Brain microvascular endothelial cell (primary cell): ENCODE data around the gene MYO1B.

ENCODE experiments used
- DNase-seq: peaks from one replicate; pipeline ENCODE4 v3.0.0-alpha.2; 2020
- H3K27ac ChIP-seq: fragments of 250-450 bp; sonication (Bioruptor Pico); 2 replicates; pipeline ENCODE4 v1.5.1; 2020; ENCODE audit warnings: mild to moderate bottlenecking, moderate library complexity
- H3K27me3 ChIP-seq: fragments of 250-450 bp; sonication (Bioruptor Pico); replicated peaks from 2 replicates; pipeline ENCODE4 v1.5.1; 2020; ENCODE audit warnings: mild to moderate bottlenecking
- H3K36me3 ChIP-seq: fragments of 250-450 bp; sonication (Bioruptor Pico); replicated peaks from 2 replicates; pipeline ENCODE4 v1.5.1; 2020; ENCODE audit warnings: mild to moderate bottlenecking
- H3K4me3 ChIP-seq: 2 replicates; pipeline ENCODE4 v1.5.1; 2011; ENCODE audit warnings: low read depth, mild to moderate bottlenecking, control low read depth, low read length, moderate library complexity
- in situ Hi-C: cut with HindIII; loops from 2 replicates; pipeline ENCODE4 v1.10.0; 2017; ENCODE audit warnings: low sequenced_read_pairs, low pct_ligation_motif_present
- TF ChIP-seq, protein P1 (sequence below): IDR thresholded peaks from 2 replicates; pipeline ENCODE4 v1.5.1; 2011; ENCODE audit warnings: low read depth, mild to moderate bottlenecking, moderate library complexity, low read length, control low read depth, inconsistent platforms; ENCODE audit errors: missing control alignments

Gene MYO1B

GRCh38 chr2:191385416-191386160 lies 140.4 kb downstream of the MYO1B start:
- Histone ChIP-seq H3K36me3 (peaks cover 13% of the 10 kb centered on the region), H3K27me3 (no peaks in the 10 kb centered on the region), H3K27ac (peak overlapping the region; percentile 48), H3K4me3 (no peak overlapping the region)
- DNase-seq, result no peak
- in situ Hi-C loops, result no loop called here
- TF ChIP-seq, protein P1, sequence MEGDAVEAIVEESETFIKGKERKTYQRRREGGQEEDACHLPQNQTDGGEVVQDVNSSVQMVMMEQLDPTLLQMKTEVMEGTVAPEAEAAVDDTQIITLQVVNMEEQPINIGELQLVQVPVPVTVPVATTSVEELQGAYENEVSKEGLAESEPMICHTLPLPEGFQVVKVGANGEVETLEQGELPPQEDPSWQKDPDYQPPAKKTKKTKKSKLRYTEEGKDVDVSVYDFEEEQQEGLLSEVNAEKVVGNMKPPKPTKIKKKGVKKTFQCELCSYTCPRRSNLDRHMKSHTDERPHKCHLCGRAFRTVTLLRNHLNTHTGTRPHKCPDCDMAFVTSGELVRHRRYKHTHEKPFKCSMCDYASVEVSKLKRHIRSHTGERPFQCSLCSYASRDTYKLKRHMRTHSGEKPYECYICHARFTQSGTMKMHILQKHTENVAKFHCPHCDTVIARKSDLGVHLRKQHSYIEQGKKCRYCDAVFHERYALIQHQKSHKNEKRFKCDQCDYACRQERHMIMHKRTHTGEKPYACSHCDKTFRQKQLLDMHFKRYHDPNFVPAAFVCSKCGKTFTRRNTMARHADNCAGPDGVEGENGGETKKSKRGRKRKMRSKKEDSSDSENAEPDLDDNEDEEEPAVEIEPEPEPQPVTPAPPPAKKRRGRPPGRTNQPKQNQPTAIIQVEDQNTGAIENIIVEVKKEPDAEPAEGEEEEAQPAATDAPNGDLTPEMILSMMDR, result no peak

DNA sequence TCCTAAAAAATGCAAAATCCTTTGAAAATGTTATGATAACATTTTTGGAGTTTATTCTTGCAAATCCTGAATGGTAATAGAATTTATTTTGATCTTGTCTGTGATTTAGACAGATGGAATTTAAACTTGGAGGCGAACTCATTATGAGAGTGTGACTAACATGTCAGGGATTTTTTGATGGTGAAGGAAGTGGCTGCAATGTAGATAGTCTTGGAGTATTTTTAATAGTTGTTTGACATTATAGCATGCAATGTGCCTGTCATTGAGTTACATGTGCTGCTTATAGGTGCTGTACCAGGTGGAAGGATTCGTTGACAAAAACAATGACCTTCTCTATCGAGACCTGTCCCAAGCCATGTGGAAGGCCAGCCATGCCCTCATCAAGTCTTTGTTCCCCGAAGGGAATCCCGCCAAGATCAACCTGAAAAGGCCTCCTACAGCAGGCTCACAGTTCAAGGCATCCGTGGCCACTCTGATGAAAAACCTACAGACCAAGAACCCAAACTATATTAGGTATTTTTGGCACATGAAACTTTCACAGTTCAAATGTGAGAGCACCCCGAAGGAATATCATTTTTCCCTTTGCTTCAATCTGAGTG lies 141.8 kb downstream of the MYO1B start:
- H3K4me3 ChIP-seq, result no peak overlapping the region
- TF ChIP-seq, protein P1, result no peak
- DNase-seq, result peak; percentile 69
- H3K27ac ChIP-seq, result peak overlapping the region; percentile 74
- H3K27me3 ChIP-seq, result no peaks in the 10 kb centered on the region
- peaks cover 28% of the 10 kb centered on the region for H3K36me3 ChIP-seq
- in situ Hi-C loops, result no loop called here

DNA sequence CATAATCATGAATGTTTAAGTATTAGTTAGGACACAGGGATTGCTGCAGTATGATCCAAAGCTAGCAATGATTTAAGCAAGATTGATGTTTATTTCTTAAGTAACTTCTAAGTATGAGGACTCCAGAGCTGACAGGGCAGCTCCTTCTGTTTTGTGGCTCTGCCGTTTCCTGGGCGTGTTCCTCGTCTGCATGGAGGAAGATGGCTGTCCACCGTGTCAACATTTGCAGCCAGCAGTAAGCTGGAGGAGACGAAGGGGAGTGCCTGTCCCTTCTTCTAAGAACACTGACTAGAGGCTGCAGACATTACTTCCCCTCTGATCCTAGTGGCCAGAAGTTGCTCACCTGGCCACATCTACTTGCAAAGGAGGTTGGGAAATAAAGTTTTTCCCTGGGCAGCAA lies 144.1 kb downstream of the MYO1B start:
- no peak for DNase-seq
- H3K36me3 ChIP-seq, result peaks cover 45% of the 10 kb centered on the region
- TF ChIP-seq, protein P1, result no peak
- in situ Hi-C loops, result no loop called here
- H3K4me3 ChIP-seq, result no peak overlapping the region
- no peaks in the 10 kb centered on the region for H3K27me3 ChIP-seq
- no peak overlapping the region for H3K27ac ChIP-seq

DNA sequence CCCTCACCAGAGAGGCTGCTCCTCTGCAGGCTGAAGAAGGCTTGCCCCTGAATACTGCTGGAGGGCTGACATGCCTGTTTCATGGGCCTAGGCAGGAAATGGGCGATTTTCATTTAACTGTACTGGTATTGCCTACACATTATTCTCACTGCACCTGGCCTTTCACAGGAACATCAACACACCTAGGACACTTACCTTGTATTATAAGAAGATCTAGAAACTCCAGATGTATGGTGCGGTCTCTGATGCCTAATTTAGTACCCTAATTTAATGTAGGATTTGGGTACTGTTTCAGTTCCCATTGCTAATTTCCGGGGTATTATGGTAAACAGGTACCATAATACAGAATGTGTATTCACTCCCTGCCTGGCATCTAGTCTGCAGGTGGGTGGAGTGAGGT lies 146.0 kb downstream of the MYO1B start:
- TF ChIP-seq, protein P1, result no peak
- DNase-seq, result no peak
- Histone ChIP-seq H3K27me3 (no peaks in the 10 kb centered on the region), H3K4me3 (no peak overlapping the region), H3K27ac (no peak overlapping the region), H3K36me3 (peaks cover 50% of the 10 kb centered on the region)
- in situ Hi-C loops, result no loop called here

- TF ChIP-seq, protein P1, result no peak
- H3K36me3 ChIP-seq, result peaks cover 55% of the 10 kb centered on the region
- no peak overlapping the region for H3K27ac ChIP-seq
- no peak for DNase-seq
- H3K4me3 ChIP-seq, result no peak overlapping the region
- in situ Hi-C loops, result no loop called here
- H3K27me3 ChIP-seq, result no peaks in the 10 kb centered on the region
Observed at GRCh38 chr2:191394043-191394442, 148.8 kb downstream of the MYO1B start.
